ENCODE measurements around the gene SLC9A7.

The SLC9A7 gene

GRCh38 chrX:46758956-46759644 is at the start of gene SLC9A7:
Gene SLC9A7 (minus strand): TSS chrX:46759118. CDS start chrX:46759029, 89 bp downstream.
- DNase-seq = peak; percentile 49 to 78

DNA sequence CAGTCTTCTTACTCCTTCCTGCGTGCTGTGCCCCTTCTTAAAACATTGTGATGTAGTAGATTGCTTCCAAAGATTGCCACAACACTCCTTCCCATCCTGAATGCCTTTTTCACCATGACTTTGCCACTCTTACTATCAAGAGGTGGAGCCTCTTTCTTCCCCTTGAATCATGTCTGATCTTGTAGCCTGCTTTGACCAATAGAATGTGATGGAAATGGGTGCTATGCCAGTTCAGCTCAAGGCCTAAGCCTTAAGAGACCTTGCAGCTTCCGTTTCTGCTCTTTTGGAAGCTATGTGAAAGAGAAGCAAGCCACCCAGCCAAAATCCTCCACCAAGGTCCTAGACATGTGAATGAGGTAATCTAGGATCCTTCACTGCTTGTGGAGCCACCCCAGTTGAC is 46.4 kb upstream of the SLC9A7 start:
- no peak for DNase-seq

- DNase-seq = no peak
Measured at GRCh38 chrX:46803140-46803539, 44.2 kb upstream of the SLC9A7 start.

- DNase-seq = peak; percentile 49 to 84
Measured at GRCh38 chrX:46796574-46797191, 37.8 kb upstream of the SLC9A7 start.

GRCh38 chrX:46793386-46794143 is 34.6 kb upstream of the SLC9A7 start:
- DNase-seq = no peak

GRCh38 chrX:46792810-46793188 is 33.9 kb upstream of the SLC9A7 start:
- DNase-seq = no peak

- DNase-seq = peak; percentile 62 to 82
Measured at GRCh38 chrX:46791927-46792809, 33.2 kb upstream of the SLC9A7 start.

DNA sequence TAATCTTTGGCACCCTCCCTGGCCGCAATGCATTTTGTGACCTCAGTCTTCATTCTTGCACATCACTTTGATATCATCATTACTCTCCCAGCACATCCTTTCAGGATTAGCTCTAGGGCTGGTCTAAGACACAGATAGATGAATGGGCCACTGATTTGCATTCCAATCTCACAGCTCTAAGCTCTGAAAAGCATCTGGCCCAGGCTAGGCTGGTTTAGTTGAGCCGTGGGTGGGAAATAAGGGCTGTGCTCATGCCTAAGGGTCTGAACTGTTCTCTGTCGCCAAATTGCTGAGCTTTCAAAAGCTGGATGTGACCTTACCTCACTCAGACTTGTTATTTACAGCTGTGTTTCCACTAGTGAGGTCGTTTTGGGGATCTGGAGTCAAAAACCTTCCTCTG is 30.0 kb upstream of the SLC9A7 start:
- DNase-seq = no peak

DNA sequence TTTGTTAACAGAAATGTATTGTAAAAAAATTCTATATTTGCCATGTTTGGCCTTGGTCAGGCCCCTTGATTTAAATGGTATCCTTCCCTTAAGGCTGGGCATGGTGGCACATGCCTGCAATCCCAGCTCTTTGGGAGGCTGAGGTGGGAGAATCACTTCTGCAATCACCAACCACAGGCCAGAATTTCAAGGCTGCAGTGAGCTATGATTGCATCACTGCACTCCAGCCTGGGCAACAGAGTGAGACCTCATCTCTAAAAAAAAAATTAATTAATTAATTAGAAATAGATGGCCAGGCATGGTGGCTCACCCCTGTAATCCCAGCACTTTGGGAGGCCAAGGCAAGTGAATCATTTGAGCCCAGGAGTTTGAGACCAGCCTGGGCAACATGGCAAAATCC is 25.5 kb upstream of the SLC9A7 start:
- peak in 1 of 2 donors; percentile 16 for DNase-seq

DNA sequence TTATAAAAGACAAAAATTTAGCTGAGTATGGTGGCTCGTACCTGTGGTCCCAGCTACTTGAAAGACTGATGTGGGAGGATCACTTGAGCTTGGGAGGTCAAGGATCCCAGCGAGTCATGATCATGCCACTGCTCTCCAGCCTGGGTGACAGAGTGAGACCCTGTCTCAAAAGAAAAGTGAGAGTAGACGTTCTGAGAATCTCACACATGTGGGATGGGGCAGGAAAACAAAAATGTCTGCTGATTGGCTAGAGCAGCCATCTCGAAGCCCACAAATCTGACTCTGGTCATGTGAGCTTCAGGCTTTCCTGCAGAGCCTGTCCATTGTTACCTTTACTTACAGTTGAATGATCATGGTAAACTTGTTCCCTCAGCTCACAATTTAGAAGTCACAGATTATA is 23.1 kb upstream of the SLC9A7 start:
- no peak for DNase-seq

GRCh38 chrX:46777971-46778810 is 19.3 kb upstream of the SLC9A7 start:
- DNase-seq = no peak

DNA sequence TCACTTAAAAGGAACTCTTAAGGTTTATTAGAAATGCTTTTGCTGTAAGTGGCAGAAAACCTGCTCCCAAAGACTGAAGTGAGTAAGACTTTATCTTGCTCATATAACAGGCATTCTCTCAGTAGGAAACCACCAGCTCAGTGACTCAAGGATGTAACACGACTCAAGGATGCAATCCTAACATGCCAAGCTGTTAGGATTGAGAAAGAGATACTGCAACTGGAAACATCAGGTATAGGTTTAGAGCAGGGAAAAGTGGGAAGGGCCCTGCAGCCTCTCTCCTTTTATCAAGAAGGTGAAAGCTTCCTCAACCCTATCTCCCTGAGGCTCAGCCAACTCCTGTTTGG is 11.9 kb upstream of the SLC9A7 start:
- no peak for DNase-seq

DNA sequence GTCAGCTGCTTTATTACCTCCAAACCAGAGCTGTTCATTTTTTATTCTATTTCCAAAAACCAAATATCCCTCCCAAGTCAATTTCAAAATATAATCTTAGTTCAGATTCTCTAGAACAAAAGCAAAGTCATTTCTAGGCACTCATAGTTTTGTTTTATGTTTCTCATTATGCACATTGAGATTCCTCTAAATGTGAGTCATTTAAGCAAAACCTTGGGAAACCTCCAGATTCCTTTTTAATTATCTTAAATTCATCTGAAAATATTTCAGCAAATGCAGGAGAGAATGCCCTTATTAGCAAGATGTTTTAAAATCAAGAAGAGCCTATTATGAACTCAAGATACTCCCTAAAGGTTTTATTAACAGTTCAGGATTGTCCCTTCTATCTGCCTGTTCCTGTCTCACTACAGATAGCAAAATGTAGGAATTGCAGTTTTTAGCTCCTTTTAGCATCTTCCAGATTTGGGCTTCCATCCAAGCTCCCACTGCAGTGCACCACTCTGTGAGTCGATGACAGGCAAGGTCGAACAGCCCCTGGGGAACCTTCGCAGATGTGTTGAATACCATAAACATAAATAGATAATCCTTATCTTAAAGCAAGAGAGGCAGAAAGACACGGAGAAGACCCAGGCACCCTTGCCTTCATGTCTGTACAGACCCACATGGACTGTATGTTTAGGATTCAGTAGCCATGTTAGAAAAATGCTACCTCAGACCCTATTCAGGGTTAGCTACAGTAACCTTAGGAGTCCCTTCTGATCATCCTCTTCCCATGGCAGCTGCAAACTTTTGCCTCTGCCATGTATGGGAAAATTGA is 11.3 kb upstream of the SLC9A7 start:
- DNase-seq = no peak

GRCh38 chrX:46762963-46763362 is 4.0 kb upstream of the SLC9A7 start:
- DNase-seq = no peak

DNA sequence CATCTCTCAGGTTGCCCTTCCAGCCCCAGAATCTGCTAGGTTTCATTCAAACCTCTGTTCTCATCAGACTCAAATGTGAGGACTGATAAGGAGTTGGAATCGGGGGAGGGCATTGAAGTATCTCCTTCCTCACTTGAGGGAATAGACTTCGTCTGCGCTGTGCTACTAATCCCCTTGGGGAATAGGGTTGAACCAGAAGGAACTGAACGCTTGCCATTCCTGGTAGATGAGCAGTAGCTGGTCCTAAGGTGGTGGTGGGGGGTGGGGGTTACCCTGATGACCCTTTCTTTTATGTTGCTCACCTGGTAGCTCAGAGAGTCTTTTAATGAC is 692 bp upstream of the SLC9A7 start:
- DNase-seq = no peak

DNA sequence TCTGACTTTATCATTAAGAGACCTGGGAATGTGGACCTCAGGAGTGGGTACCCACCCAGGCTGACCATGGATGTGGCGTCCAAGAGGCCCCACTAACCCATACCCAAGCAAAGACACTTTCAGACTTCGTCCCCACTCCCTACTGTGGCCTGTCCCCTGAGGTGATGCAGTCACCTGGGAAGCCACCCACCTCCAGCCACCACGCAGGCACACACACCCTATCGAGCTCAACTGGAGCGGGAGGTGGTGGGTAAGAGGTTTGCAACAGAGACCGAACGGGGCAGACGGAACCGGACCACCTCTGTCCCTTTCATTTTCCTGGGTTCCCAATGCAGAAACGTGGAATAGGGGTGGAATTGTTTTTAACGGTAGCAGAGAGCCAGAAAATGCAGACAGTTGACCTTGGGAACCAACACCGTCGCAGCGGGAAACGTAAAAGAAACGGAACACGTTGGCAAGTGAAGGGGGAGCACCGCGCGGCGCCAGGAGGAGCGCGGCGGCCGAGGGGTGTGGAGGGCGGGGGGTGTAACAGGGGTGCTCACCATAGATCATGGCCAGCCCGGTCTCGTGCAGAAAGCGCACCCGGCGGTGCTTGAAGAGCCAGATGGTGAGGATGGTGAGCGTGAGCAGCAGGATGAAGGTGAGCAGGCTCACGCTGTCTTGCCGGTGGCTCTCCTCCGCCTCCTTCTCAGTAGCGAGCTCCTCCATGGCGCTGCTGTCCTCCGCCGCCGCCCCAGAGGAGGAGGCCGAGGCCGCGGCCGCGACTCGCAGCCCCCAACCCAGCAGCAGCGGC is 559 bp downstream of the SLC9A7 start:
- no peak for DNase-seq

DNA sequence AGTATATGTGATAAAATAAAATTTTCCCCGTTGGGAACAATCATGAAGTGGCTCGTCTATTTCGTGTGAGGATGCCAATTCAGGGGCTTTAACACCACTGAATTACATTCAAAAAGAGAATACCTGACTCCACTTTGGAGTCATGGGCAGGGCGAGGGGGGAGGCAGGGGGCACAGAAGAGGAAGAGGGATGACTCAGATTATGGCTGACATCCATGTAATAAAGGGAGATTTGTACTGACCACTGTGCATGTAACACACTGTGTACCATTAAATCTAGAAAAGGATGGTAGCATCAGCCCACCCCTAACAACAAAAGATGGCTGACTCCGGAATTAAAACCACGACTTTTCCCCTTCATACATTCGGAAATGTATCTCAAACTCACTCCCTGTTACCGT is 1.3 kb downstream of the SLC9A7 start:
- DNase-seq = no peak

DNA sequence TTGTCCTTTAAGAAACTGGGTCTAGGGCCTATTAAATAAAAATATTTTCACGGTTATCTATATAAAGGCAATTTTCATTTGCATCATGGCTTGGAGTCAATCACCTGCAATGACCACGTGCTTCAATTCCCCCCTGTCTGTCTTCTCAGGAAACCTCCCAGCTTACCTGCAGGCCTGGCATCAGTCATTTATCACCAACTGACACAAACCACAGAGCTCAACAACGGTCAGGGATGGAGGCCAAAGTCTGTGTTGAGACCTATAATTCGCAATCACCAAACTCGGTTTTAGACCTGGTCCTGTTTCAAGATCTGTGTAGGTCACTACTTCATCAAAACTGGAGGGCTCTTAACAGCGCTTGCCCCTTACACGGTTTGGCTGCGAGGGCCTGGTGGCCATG is 1.9 kb downstream of the SLC9A7 start:
- no peak for DNase-seq

DNA sequence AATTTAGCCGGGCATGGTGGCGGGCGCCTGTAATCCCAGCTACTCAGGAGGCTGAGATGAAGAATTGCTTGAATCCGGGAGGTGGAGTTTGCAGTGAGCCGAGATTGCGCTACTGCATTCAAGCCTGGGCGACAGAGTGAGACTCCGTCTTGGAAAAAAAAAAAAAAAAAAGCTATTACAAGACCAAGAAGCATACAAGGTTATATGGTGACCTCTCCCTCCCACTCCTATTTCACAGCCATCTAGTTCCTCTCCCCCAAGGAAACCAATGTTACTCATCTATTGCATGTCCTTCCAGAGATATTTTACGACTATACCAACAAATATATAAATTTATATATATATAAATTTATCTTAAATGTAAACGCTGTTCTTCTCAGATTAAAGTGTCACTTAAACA is 3.2 kb downstream of the SLC9A7 start:
- peak; percentile 55 to 80 for DNase-seq

GRCh38 chrX:46754586-46755061 is 4.3 kb downstream of the SLC9A7 start:
- DNase-seq = no peak

Data from inflammatory macrophage treated with lipopolysaccharide for 1 hour (primary cell).